Osteoblast (primary cell): ENCODE data around the gene CYB5R2. TPM values are rescaled to one million over a fixed set of nuclear protein-coding genes. Genes with fewer than 3 reads are reported as not detected.

ENCODE experiments used
- DNase-seq: peaks from one replicate; pipeline ENCODE4 v3.0.0; 2011; ENCODE audit warnings: low spot score, mixed read lengths; ENCODE audit not compliant: insufficient read length; ENCODE audit errors: missing footprints
- H2AFZ ChIP-seq: 2 replicates; pipeline ENCODE4 v1.6.0; 2011; ENCODE audit warnings: mild to moderate bottlenecking, low read length
- H3K27ac ChIP-seq: 2 replicates; pipeline ENCODE4 v1.5.1; 2011; ENCODE audit warnings: mild to moderate bottlenecking, low read depth, low read length, moderate library complexity
- H3K27me3 ChIP-seq: 2 replicates; pipeline ENCODE4 v1.6.0; 2012; ENCODE audit warnings: mild to moderate bottlenecking, control low read depth, inconsistent platforms, low read length, moderate library complexity; ENCODE audit not compliant: insufficient read depth
- H3K36me3 ChIP-seq: 2 replicates; pipeline ENCODE4 v1.5.1; 2011; ENCODE audit warnings: mild to moderate bottlenecking, low read length, control low read depth, moderate library complexity; ENCODE audit not compliant: insufficient read depth
- H3K4me1 ChIP-seq: 2 replicates; pipeline ENCODE4 v1.5.1; 2011; ENCODE audit warnings: mild to moderate bottlenecking, low read length, control low read depth, moderate library complexity; ENCODE audit not compliant: insufficient read depth
- H3K4me2 ChIP-seq: 2 replicates; pipeline ENCODE4 v1.6.0; 2011; ENCODE audit warnings: mild to moderate bottlenecking, low read length; ENCODE audit not compliant: insufficient read depth
- H3K4me3 ChIP-seq: fragments of 200-600 bp; sonication (generic); 3 replicates; pipeline ENCODE4 v1.5.1; 2012; ENCODE audit warnings: mild to moderate bottlenecking, low read length, inconsistent platforms; ENCODE audit not compliant: insufficient read depth
- H3K79me2 ChIP-seq: 2 replicates; pipeline ENCODE4 v1.6.0; 2012; ENCODE audit warnings: mild to moderate bottlenecking, low read length, control low read depth, inconsistent platforms; ENCODE audit not compliant: insufficient read depth
- H3K9me3 ChIP-seq: 2 replicates; pipeline ENCODE4 v1.5.1; 2011; ENCODE audit warnings: low read depth, low read length, control low read depth
- H4K20me1 ChIP-seq: 2 replicates; pipeline ENCODE4 v1.6.0; 2012; ENCODE audit warnings: mild to moderate bottlenecking, low read length, control low read depth; ENCODE audit not compliant: insufficient read depth
- total RNA-seq: library from RNA; depleted of rRNA; stranded (reverse); fragments of >200 nt; gene quantifications from 2 replicates; pipeline ENCODE4 v1.2.3, GENCODE V29; 2012
- TF ChIP-seq, protein P1 (sequence below): IDR thresholded peaks from 2 replicates; pipeline ENCODE4 v1.5.1; 2011; ENCODE audit warnings: mild to moderate bottlenecking, low read depth, low read length, moderate library complexity; ENCODE audit errors: extremely low read depth

CYB5R2 gene
- total RNA-seq: 9.1 and 14.8 TPM in 2 replicates

DNA sequence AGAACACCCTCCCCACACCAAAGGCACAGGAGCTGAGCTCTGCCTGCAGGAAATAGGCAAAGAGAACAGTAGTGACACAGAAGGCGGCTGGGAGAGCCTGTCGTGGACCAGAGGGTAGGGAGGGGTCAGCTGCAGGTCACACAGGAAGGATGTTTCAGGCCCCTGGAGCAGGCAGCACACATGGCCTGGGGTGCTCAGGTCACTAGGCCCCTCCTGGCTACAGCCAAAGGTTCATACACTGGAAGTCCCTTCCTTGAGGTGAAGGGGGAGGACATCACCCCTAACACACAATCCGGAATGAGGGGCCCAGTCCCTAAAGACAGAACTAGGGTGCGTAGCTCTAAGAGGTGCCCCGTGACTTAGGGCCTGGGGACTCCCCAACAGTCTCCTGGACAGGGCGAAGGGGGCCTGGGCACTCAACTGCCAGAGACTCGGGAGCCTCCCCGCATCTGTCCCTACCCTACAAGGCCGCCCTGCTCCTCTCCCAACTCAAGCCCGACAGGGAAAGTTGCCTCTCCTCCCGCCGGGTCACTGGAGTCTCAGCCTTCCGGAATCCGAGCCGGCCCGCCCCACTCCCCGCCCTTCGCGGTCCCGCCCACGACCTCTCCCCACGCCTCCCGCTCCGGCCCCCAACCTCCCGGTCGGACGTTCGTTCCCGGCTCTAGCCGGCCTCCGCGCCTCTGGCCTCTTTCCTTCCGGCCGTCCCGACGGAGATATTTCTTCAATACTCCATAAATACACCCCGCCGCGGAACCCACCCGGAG lies at the start of gene CYB5R2:
Gene CYB5R2, minus strand, starts transcription at position 541 of the 764 bp plus-strand sequence. CDS start 675 bp downstream, outside the sequence.
- DNase-seq: peak; percentile 90
- no peaks in the 10 kb centered on the region for H3K9me3 ChIP-seq
- H3K4me3 ChIP-seq: peak within 1 kb of the TSS; percentile 71
- no peak within 1 kb of the TSS for H3K27ac ChIP-seq
- H3K79me2 ChIP-seq: no peaks in the 10 kb centered on the region
- peak within 1 kb of the TSS; percentile 95 for H2AFZ ChIP-seq
- no peaks in the 10 kb centered on the region for H4K20me1 ChIP-seq
- TF ChIP-seq, protein P1, sequence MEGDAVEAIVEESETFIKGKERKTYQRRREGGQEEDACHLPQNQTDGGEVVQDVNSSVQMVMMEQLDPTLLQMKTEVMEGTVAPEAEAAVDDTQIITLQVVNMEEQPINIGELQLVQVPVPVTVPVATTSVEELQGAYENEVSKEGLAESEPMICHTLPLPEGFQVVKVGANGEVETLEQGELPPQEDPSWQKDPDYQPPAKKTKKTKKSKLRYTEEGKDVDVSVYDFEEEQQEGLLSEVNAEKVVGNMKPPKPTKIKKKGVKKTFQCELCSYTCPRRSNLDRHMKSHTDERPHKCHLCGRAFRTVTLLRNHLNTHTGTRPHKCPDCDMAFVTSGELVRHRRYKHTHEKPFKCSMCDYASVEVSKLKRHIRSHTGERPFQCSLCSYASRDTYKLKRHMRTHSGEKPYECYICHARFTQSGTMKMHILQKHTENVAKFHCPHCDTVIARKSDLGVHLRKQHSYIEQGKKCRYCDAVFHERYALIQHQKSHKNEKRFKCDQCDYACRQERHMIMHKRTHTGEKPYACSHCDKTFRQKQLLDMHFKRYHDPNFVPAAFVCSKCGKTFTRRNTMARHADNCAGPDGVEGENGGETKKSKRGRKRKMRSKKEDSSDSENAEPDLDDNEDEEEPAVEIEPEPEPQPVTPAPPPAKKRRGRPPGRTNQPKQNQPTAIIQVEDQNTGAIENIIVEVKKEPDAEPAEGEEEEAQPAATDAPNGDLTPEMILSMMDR: no peak
- no peaks in the 10 kb centered on the region for H3K36me3 ChIP-seq
- peaks cover 2% of the 10 kb centered on the region for H3K27me3 ChIP-seq
- peak within 1 kb of the TSS; percentile 83 for H3K4me2 ChIP-seq
- H3K4me1 ChIP-seq: peaks cover 10% of the 10 kb centered on the region

- H4K20me1 ChIP-seq: no peaks in the 10 kb centered on the region
- H3K27me3 ChIP-seq: no peaks in the 10 kb centered on the region
- no peak overlapping the region for H3K27ac ChIP-seq
- H3K9me3 ChIP-seq: no peaks in the 10 kb centered on the region
- no peaks in the 10 kb centered on the region for H3K4me1 ChIP-seq
- no peaks in the 10 kb centered on the region for H3K79me2 ChIP-seq
- H3K4me2 ChIP-seq: no peak overlapping the region
- no peak overlapping the region for H2AFZ ChIP-seq
- H3K4me3 ChIP-seq: no peak overlapping the region
- no peak for DNase-seq
- no peaks in the 10 kb centered on the region for H3K36me3 ChIP-seq
- TF ChIP-seq, protein P1: no peak
These were observed 41.5 kb upstream of the CYB5R2 start for GRCh38 chr11:7714786-7715185.

DNA sequence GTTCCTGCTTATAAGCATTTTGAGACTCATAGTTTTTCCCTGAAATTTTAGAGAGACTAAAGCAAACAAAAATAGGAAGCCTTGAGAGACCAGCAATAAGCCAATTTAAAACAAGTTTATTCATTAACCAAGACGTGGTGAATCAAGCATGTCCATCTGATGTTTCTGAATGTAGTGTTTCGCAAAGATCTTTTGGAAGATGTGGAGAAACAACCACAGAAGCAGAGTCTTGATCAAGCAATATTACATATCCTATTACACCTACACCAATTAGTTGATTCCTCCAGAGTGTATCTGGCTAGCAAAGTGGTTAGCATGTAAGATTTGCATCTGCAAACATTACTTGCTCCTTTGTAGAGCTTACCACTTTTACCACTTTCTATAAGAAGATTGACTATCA lies 33.1 kb upstream of the CYB5R2 start, which contains the start of gene OVCH2:
Gene OVCH2, minus strand, starts transcription at position 101 of the 400 bp plus-strand sequence. Its CDS starts 83 bp downstream, at position 18.
- DNase-seq: no peak
- Histone ChIP-seq H2AFZ (no peak within 1 kb of the TSS), H3K79me2 (no peaks in the 10 kb centered on the region), H3K4me2 (no peak within 1 kb of the TSS), H3K4me1 (no peaks in the 10 kb centered on the region), H3K27me3 (no peaks in the 10 kb centered on the region), H3K36me3 (no peaks in the 10 kb centered on the region), H3K9me3 (no peaks in the 10 kb centered on the region), H4K20me1 (no peaks in the 10 kb centered on the region), H3K27ac (no peak within 1 kb of the TSS), H3K4me3 (no peak within 1 kb of the TSS)
- TF ChIP-seq, protein P1: no peak

GRCh38 chr11:7703740-7704139 lies 30.4 kb upstream of the CYB5R2 start:
- Histone ChIP-seq H3K27me3 (no peaks in the 10 kb centered on the region), H3K27ac (no peak overlapping the region), H3K4me1 (no peaks in the 10 kb centered on the region), H3K4me2 (no peak overlapping the region), H3K4me3 (no peak overlapping the region), H3K36me3 (no peaks in the 10 kb centered on the region), H3K79me2 (no peaks in the 10 kb centered on the region), H3K9me3 (no peaks in the 10 kb centered on the region), H2AFZ (no peak overlapping the region), H4K20me1 (no peaks in the 10 kb centered on the region)
- TF ChIP-seq, protein P1: no peak
- no peak for DNase-seq
